Measurements from ENCODE around the gene FAM24A. TPM values are rescaled to one million over a fixed set of nuclear protein-coding genes. Genes with fewer than 3 reads are reported as not detected.

FAM24A gene, protein sequence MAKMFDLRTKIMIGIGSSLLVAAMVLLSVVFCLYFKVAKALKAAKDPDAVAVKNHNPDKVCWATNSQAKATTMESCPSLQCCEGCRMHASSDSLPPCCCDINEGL
- not detected for total RNA-seq
- not detected for polyA plus RNA-seq
- long read RNA-seq, donor 1 = 0 reads
- long read RNA-seq, donor 2 = 0 reads
- long read RNA-seq, donor 3 = 0 reads

DNA sequence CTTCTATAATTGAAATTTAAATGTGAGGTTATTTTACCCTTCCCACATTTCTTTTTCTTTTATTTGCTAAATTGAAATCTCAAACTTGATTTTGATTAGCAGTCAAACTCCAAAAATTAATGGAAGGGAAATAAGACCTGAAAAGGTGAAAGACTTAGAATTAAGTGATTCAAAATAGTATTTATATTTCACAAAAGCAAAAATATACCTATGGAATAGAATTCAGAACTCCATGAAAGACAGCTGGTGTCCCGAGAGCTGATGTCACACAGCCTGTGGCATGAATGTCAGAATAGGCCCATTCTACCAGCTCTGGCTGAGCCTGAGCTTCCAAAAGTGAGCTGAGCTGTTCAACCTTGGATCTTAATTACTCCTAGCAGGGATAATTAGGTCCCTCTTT, at the start of gene FAM24A:
TSS of gene FAM24A (plus strand) at position 301 of the 400 bp plus-strand sequence. CDS start 1,025 bp downstream, outside the sequence.
- H3K4me3 ChIP-seq = no peak within 1 kb of the TSS
- no peak within 1 kb of the TSS for H3K27ac ChIP-seq
- peaks cover 0 to 5% (median 0%) of the 10 kb centered on the region in 7 donors for H3K27me3 ChIP-seq
- no peaks in the 10 kb centered on the region for H3K4me1 ChIP-seq
- intact Hi-C loops (cut with DNase I) = no loop called here
- WGBS, 2 donors = 56 to 59% methylated on average over 1 of the region's 1 CpG
- H3K36me3 ChIP-seq = no peaks in the 10 kb centered on the region
- DNase-seq (no peak), ATAC-seq (no peak)
- TF ChIP-seq, protein P1, sequence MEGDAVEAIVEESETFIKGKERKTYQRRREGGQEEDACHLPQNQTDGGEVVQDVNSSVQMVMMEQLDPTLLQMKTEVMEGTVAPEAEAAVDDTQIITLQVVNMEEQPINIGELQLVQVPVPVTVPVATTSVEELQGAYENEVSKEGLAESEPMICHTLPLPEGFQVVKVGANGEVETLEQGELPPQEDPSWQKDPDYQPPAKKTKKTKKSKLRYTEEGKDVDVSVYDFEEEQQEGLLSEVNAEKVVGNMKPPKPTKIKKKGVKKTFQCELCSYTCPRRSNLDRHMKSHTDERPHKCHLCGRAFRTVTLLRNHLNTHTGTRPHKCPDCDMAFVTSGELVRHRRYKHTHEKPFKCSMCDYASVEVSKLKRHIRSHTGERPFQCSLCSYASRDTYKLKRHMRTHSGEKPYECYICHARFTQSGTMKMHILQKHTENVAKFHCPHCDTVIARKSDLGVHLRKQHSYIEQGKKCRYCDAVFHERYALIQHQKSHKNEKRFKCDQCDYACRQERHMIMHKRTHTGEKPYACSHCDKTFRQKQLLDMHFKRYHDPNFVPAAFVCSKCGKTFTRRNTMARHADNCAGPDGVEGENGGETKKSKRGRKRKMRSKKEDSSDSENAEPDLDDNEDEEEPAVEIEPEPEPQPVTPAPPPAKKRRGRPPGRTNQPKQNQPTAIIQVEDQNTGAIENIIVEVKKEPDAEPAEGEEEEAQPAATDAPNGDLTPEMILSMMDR (IDR thresholded peaks at IDR 0.05) = no peak
- no peaks in the 10 kb centered on the region for H3K9me3 ChIP-seq

GRCh38 chr10:122861711-122862161, 48.7 kb upstream of the FAM24A start:
- no peak for DNase-seq
- intact Hi-C loops (cut with DNase I) = no loop called here
- Histone ChIP-seq H3K4me3 (no peak overlapping the region), H3K27ac (no peak overlapping the region), H3K27me3 (no peaks in the 10 kb centered on the region), H3K36me3 (no peaks in the 10 kb centered on the region), H3K9me3 (no peaks in the 10 kb centered on the region), H3K4me1 (no peaks in the 10 kb centered on the region)
- 25% methylated on average over 1 of the region's 1 CpG for WGBS, 2 donors
- no peak for ATAC-seq
- TF ChIP-seq, protein P1 (IDR thresholded peaks at IDR 0.05) = no peak

DNA sequence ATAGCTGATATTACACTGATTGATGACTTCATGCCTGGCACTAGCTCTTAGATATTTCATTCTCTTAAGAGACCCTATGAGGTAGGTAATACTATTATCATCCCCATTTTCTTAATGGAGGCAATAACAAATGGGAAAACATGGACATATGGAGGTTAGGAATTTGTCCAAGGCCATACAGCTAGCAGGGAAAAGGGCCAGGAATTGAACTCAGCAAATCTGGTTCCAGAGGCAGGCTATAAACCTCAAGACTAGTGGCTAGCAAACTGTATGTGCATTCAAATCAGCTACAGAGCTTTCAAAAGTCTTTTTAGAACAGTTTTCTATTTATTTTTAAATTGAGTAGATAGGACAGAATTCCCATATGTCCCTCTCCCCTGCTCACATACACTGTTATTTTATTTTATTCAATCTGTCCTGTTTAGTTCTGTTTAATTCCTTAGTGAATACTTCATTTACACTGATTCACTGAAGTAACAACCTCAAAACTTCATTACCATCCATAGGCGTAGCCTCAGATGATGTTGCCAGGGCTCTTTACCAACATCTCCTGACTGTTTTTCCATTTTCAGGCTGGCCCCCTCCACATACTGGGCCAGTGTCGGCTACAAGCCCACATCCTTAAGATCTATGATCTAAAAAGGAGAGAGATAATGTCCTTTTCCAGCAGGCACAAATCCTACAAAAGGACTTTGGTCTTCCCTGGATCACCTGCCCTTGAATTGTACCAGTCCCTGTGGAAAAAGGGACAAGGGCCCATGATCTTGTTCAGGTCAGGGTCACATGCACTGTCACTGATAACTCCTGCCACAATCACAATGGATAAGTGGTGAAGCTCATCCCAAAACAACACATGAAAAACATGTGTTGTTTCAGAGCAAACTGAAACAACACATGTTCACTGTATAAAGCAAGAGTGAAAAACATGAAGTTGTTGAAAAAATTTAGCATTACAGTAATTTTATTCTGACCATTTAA, 46.9 kb upstream of the FAM24A start:
- H3K36me3 ChIP-seq = no peaks in the 10 kb centered on the region
- 83 to 85% methylated on average over 2 of the region's 2 CpGs for WGBS, 2 donors
- ATAC-seq (no peak), DNase-seq (no peak)
- TF ChIP-seq, protein P1 (IDR thresholded peaks at IDR 0.05) = no peak
- intact Hi-C loops (cut with DNase I) = no loop called here
- H3K4me1 ChIP-seq = no peaks in the 10 kb centered on the region
- no peaks in the 10 kb centered on the region for H3K9me3 ChIP-seq
- H3K4me3 ChIP-seq = no peak overlapping the region
- no peak overlapping the region for H3K27ac ChIP-seq
- H3K27me3 ChIP-seq = no peaks in the 10 kb centered on the region

- intact Hi-C loops (cut with DNase I) = no loop called here
- Histone ChIP-seq H3K27me3 (no peaks in the 10 kb centered on the region), H3K4me1 (no peaks in the 10 kb centered on the region), H3K9me3 (peaks cover 0 to 3% (median 0%) of the 10 kb centered on the region in 11 donors), H3K36me3 (no peaks in the 10 kb centered on the region), H3K4me3 (no peak overlapping the region), H3K27ac (no peak overlapping the region)
- TF ChIP-seq, protein P1 (IDR thresholded peaks at IDR 0.05) = no peak
- no peak for ATAC-seq
- DNase-seq = no peak
- WGBS, 2 donors = 93 to 97% methylated on average over 2 of the region's 2 CpGs
Measured at GRCh38 chr10:122864194-122864592, 46.2 kb upstream of the FAM24A start.

Measured in heart right ventricle (tissue), 16 donors.